Activated naive CD8-positive, alpha-beta T cell treated with anti-CD3 and anti-CD28 coated beads, Interleukin-2, amount 10 ng/mL, durations not matched to agents 7 days and 5 days (primary cell): Measurements from ENCODE around the gene C2orf92. TPM values are rescaled to one million over a fixed set of nuclear protein-coding genes. Genes with fewer than 3 reads are reported as not detected.
"Not testable (repeated sequence)": the region's sequence is repeated elsewhere in the genome, so short reads cannot be mapped to it uniquely, and the experiment has no call there.

Experiments used
- ATAC-seq: fragments of 150-1000 bp; cut with Tn5 transposase; one replicate; pipeline ENCODE4 v1.10.0; 2021; ENCODE audit warnings: low read depth, moderate library complexity
- POLR2A ChIA-PET: fragments of 350-600 bp; sonication (Branson Sonifier 250); formaldehyde crosslinking; loops from one replicate; lab custom pipeline; 2021; ENCODE audit warnings: antibody characterized with exemption; lab: Charles Lee
- DNase-seq: peaks from one replicate; pipeline ENCODE4 v3.0.0; 2021
- H3K27ac Mint-ChIP-seq: one replicate; pipeline ENCODE4 v1.8.0; 2022; ENCODE audit warnings: mild to moderate bottlenecking, mixed read lengths
- H3K27me3 Mint-ChIP-seq: one replicate; pipeline ENCODE4 v1.8.0; 2022; ENCODE audit warnings: mild to moderate bottlenecking, moderate library complexity, mixed read lengths
- H3K36me3 Mint-ChIP-seq: one replicate; pipeline ENCODE4 v1.8.0; 2021; ENCODE audit warnings: mild to moderate bottlenecking, mixed read lengths
- H3K4me1 Mint-ChIP-seq: one replicate; pipeline ENCODE4 v1.8.0; 2021; ENCODE audit warnings: mixed read lengths
- H3K4me3 Mint-ChIP-seq: one replicate; pipeline ENCODE4 v1.8.0; 2022; ENCODE audit warnings: mild to moderate bottlenecking, moderate library complexity, mixed read lengths
- H3K9me3 Mint-ChIP-seq: one replicate; pipeline ENCODE4 v1.8.0; 2021; ENCODE audit warnings: mixed read lengths
- total RNA-seq, 2 experiments: library from RNA; stranded (reverse); gene quantifications; one replicate each; pipeline ENCODE4 v1.2.3, GENCODE V29; 2021

Gene C2orf92
- total RNA-seq, 2 experiments from 2014 or later, result 6.9 to 8.8 TPM

DNA sequence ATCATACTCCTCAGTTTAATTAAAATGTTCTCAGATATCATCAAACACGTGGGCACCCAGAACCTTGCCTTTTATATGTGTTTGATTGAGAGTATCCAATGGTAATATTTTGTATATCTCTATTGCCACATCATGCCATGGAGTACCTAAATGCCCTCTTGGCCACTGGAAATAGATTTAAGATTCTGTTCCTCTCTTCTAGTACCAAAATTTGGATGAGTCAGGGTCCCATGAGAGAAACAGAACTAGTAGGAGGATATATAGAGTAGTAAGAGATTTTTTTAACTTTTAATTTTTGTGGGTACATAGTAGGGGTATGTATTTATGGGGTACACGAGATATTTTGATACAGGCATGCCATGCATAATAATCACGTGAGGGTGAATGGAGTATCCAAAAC is 34.2 kb downstream of the C2orf92 start:
- Mint-ChIP-seq H3K27me3 (peaks cover 14% of the 10 kb centered on the region), H3K4me3 (no peak overlapping the region), H3K4me1 (peaks cover 9% of the 10 kb centered on the region), H3K27ac (no peak overlapping the region), H3K9me3 (no peaks in the 10 kb centered on the region), H3K36me3 (no peaks in the 10 kb centered on the region)
- ATAC-seq (no peak), DNase-seq (no peak)
- POLR2A ChIA-PET, result no interaction called here

GRCh38 chr2:97704989-97705388 is 35.5 kb downstream of the C2orf92 start:
- DNase-seq, result peak; percentile 4
- no peak overlapping the region for H3K27ac Mint-ChIP-seq
- POLR2A ChIA-PET, result no interaction called here
- no peak overlapping the region for H3K4me3 Mint-ChIP-seq
- no peak for ATAC-seq
- peaks cover under 1% of the 10 kb centered on the region for H3K36me3 Mint-ChIP-seq
- H3K9me3 Mint-ChIP-seq, result no peaks in the 10 kb centered on the region
- peaks cover 10% of the 10 kb centered on the region for H3K4me1 Mint-ChIP-seq
- H3K27me3 Mint-ChIP-seq, result peaks cover 9% of the 10 kb centered on the region

GRCh38 chr2:97706112-97706511 is 36.6 kb downstream of the C2orf92 start:
- H3K27ac Mint-ChIP-seq, result no peak overlapping the region
- POLR2A ChIA-PET, result no interaction called here

DNA sequence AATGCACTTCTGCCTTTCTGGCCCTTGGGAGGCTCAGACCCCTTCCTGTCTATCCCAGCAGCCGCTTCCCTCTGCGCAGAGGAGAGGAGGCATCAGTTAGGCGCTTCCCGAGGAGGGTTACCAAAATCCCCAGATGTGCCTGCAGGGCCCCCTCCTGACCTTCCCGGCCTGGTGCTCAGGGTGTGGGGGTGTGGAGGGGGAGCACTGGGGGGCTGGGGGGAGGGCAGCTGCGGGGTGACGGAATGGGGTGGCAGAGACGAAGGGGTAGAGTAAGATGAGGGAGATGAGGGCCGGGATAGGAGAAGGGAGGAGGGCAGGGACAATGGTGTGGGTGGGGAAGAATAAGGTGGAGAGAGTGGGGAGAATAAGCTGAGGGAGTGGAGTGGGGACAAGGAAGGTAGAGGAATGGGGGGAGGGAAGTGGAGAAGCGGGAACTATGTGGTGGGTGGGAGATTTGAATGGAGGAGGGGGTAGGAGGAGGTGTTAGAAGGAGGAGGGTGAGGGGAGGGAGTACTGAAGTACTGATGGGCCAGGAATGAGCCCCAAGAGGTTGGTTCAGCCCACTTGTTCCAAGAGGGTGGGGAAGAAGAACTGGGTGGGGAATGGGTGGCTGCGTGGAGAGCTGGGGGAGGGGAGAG is 37.3 kb downstream of the C2orf92 start:
- ATAC-seq (no peak), DNase-seq (peak; percentile 10)
- H3K27me3 Mint-ChIP-seq, result peaks cover 9% of the 10 kb centered on the region
- H3K4me1 Mint-ChIP-seq, result peaks cover 20% of the 10 kb centered on the region
- peaks cover 2% of the 10 kb centered on the region for H3K36me3 Mint-ChIP-seq
- POLR2A ChIA-PET, result interaction anchor here (1.3 kb wide), 1 partner anchor 116 kb away, joined by 3 read pairs; no protein-coding TSS in a partner anchor
- H3K4me3 Mint-ChIP-seq, result no peak overlapping the region
- H3K9me3 Mint-ChIP-seq, result no peaks in the 10 kb centered on the region
- H3K27ac Mint-ChIP-seq, result no peak overlapping the region

More at GRCh38 chr2:97706112-97706511, 36.6 kb downstream of the C2orf92 start:
- ATAC-seq (no peak), DNase-seq (peak; percentile 8)
- peaks cover 2% of the 10 kb centered on the region for H3K36me3 Mint-ChIP-seq
- H3K4me1 Mint-ChIP-seq, result peaks cover 15% of the 10 kb centered on the region
- no peak overlapping the region for H3K4me3 Mint-ChIP-seq
- peaks cover 9% of the 10 kb centered on the region for H3K27me3 Mint-ChIP-seq
- H3K9me3 Mint-ChIP-seq, result no peaks in the 10 kb centered on the region

GRCh38 chr2:97707362-97708047 is 38.0 kb downstream of the C2orf92 start:
- ATAC-seq (no peak), DNase-seq (peak; percentile 29)
- H3K27ac Mint-ChIP-seq, result no peak overlapping the region
- H3K36me3 Mint-ChIP-seq, result peaks cover 2% of the 10 kb centered on the region
- H3K4me1 Mint-ChIP-seq, result peaks cover 27% of the 10 kb centered on the region
- POLR2A ChIA-PET, result interaction anchor here (1.3 to 1.4 kb wide), 2 partner anchors 36 to 117 kb away, joined by 3 read pairs; no protein-coding TSS in a partner anchor
- H3K9me3 Mint-ChIP-seq, result no peaks in the 10 kb centered on the region
- peaks cover 9% of the 10 kb centered on the region for H3K27me3 Mint-ChIP-seq
- H3K4me3 Mint-ChIP-seq, result no peak overlapping the region

- H3K27ac Mint-ChIP-seq, result no peak overlapping the region
- no peaks in the 10 kb centered on the region for H3K9me3 Mint-ChIP-seq
- POLR2A ChIA-PET, result interaction anchor here (1.3 to 1.4 kb wide), 2 partner anchors 35 to 118 kb away, joined by 3 read pairs; no protein-coding TSS in a partner anchor
- peaks cover 9% of the 10 kb centered on the region for H3K27me3 Mint-ChIP-seq
- H3K4me3 Mint-ChIP-seq, result no peak overlapping the region
- no peak for ATAC-seq
- no peak for DNase-seq
- H3K4me1 Mint-ChIP-seq, result peaks cover 27% of the 10 kb centered on the region
- peaks cover 2% of the 10 kb centered on the region for H3K36me3 Mint-ChIP-seq
Observed at GRCh38 chr2:97708048-97708380, 38.5 kb downstream of the C2orf92 start.

DNA sequence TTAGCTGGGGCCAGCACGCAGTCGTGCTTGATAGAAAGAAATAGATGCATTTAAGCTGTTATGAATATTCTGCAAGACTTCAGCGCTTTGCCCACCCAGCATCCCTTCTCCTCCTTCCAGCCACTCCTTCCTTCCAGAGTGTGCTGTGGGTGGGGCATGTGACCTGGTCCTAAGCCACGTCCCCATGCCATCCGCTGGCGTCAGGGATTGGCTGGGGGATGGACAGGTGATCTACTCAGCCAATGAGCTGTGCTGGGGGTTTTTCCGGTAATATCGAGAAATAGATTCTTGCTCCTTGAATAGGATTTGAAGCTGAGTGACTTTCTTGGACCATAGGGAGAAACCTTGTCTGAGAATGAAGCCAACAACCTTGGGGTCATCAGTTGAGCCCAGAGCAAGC is 39.1 kb downstream of the C2orf92 start:
- POLR2A ChIA-PET, result interaction anchor here (1.0 to 1.4 kb wide), 2 partner anchors 10 to 34 kb away, joined by 3 to 5 read pairs; no protein-coding TSS in a partner anchor
- peaks cover 9% of the 10 kb centered on the region for H3K27me3 Mint-ChIP-seq

DNA sequence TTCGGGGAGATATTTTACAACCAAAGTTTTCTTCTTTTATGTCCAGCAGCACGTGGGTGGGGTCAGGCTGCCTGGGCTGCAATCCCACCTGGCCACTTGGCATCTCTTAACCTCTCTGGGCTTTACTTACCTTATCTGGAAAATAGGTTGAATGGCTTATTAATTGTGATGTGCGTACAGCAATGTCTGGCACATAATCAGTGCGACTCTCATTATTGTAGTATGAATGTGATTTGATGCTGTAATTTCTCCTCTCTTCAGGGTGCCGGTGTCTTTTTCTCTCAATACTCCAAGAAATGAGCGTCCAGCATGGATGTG is 41.8 kb downstream of the C2orf92 start:
- H3K27ac Mint-ChIP-seq, result peak overlapping the region; percentile 27
- H3K4me3 Mint-ChIP-seq, result no peak overlapping the region
- H3K36me3 Mint-ChIP-seq, result peaks cover 21% of the 10 kb centered on the region
- peaks cover 42% of the 10 kb centered on the region for H3K4me1 Mint-ChIP-seq
- DNase-seq (no peak), ATAC-seq (no peak)
- H3K9me3 Mint-ChIP-seq, result no peaks in the 10 kb centered on the region
- POLR2A ChIA-PET, result interaction anchor here (0.7 kb wide), 1 partner anchor 35 kb away, joined by 5 read pairs; no protein-coding TSS in a partner anchor
- peaks cover 4% of the 10 kb centered on the region for H3K27me3 Mint-ChIP-seq

More for the DNA sequence above, 39.1 kb downstream of the C2orf92 start:
- H3K4me1 Mint-ChIP-seq, result peaks cover 31% of the 10 kb centered on the region
- no peak overlapping the region for H3K27ac Mint-ChIP-seq
- peak; percentile 22 for DNase-seq
- H3K36me3 Mint-ChIP-seq, result peaks cover 6% of the 10 kb centered on the region
- no peak overlapping the region for H3K4me3 Mint-ChIP-seq
- no peak for ATAC-seq
- no peaks in the 10 kb centered on the region for H3K9me3 Mint-ChIP-seq

GRCh38 chr2:97712175-97712574 is 42.7 kb downstream of the C2orf92 start:
- H3K27me3 Mint-ChIP-seq, ATAC-seq, H3K9me3 Mint-ChIP-seq, DNase-seq: not testable (repeated sequence)
- Mint-ChIP-seq H3K36me3 (peaks cover 27% of the 10 kb centered on the region), H3K27ac (peak overlapping the region; percentile 84), H3K4me3 (peak overlapping the region; percentile 98), H3K4me1 (peaks cover 48% of the 10 kb centered on the region)
- POLR2A ChIA-PET, result interaction anchor here (0.8 to 5.0 kb wide), 4 partner anchors 23 to 122 kb away, joined by 3 to 60 read pairs (median 18); partner anchors contain the start of genes ACTR1B and ANKRD36B

DNA sequence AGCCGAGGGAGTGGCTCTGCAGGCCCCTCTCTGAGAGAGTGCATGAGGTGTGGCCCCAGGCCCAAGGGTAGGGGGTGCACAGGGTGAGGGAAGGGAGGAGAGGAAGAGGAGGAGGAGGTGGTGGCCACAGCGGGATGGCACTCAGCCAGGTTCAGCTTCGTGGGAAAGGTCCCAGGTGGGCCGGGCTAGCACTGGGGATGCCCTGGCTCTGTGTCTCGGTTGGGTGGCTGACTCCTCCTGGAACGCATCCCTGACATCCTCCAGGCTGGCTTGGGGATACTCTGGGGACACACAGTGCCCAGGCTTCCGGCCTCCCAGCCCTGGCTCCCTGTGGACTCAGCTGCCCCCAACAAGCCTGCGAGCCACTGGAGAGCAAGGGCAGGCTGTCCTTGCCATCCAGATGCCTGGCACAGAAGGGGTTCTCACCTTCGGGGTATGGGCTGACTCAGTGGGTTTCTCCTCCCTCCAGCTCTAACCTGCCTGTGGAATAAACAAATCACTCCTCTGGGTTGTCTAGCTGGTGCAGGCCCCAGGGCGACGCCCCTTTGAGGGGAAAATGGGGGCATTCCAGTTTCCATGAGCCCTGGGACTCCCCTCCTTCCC is 43.3 kb downstream of the C2orf92 start:
- POLR2A ChIA-PET, result interaction anchor here (0.6 to 5.0 kb wide), 10 partner anchors 9 to 1428 kb away, joined by 3 to 60 read pairs (median 6); partner anchors contain the start of genes ACTR1B, ANKRD36B and COX5B
- H3K4me3 Mint-ChIP-seq, result peak overlapping the region; percentile 98
- peaks cover 54% of the 10 kb centered on the region for H3K4me1 Mint-ChIP-seq
- H3K27ac Mint-ChIP-seq, result peak overlapping the region; percentile 100
- peaks cover 2% of the 10 kb centered on the region for H3K27me3 Mint-ChIP-seq
- H3K36me3 Mint-ChIP-seq, result peaks cover 31% of the 10 kb centered on the region
- ATAC-seq (peak; percentile 6), DNase-seq (peak; percentile 44)
- H3K9me3 Mint-ChIP-seq, result no peaks in the 10 kb centered on the region

- Mint-ChIP-seq H3K27me3 (no peaks in the 10 kb centered on the region), H3K4me3 (peak within 1 kb of the TSS; percentile 98), H3K27ac (peak within 1 kb of the TSS; percentile 100), H3K9me3 (no peaks in the 10 kb centered on the region), H3K4me1 (peaks cover 58% of the 10 kb centered on the region), H3K36me3 (peaks cover 34% of the 10 kb centered on the region)
- POLR2A ChIA-PET, result interaction anchor here (0.6 to 5.0 kb wide), 10 partner anchors 9 to 1427 kb away, joined by 3 to 60 read pairs (median 6); partner anchors contain the start of genes ACTR1B, ANKRD36B and COX5B
- peak; percentile 78 for DNase-seq
- peak; percentile 73 for ATAC-seq
Observed at GRCh38 chr2:97713296-97714083, 44.0 kb downstream of the C2orf92 start, which contains the start of gene ZAP70. Gene ZAP70, plus strand, starts transcription at chr2:97713576. Its CDS starts 10,461 bp downstream, at chr2:97724037.

- ATAC-seq (peak; percentile 4), DNase-seq (peak; percentile 65)
- Mint-ChIP-seq H3K9me3 (no peaks in the 10 kb centered on the region), H3K27ac (peak overlapping the region; percentile 100), H3K27me3 (no peaks in the 10 kb centered on the region), H3K36me3 (peaks cover 42% of the 10 kb centered on the region), H3K4me1 (peaks cover 66% of the 10 kb centered on the region), H3K4me3 (peak overlapping the region; percentile 98)
- POLR2A ChIA-PET, result interaction anchor here (1.1 to 5.0 kb wide), 8 partner anchors 9 to 124 kb away, joined by 5 to 60 read pairs (median 8); partner anchors contain the start of genes ACTR1B, ANKRD36B and COX5B
Observed at GRCh38 chr2:97714084-97714949, 44.8 kb downstream of the C2orf92 start.
